GM21526 (cell line): ENCODE results near the gene KCNJ6.

ENCODE experiments used
- ATAC-seq: cut with Tn5 transposase; IDR thresholded peaks from one replicate; pipeline ENCODE4 v1.9.1; 2021; ENCODE audit warnings: moderate library complexity; ENCODE audit not compliant: unreplicated experiment, low FRiP score

KCNJ6 gene

GRCh38 chr21:37907076-37907475, 9.2 kb downstream of the KCNJ6 start:
- ATAC-seq: no peak

GRCh38 chr21:37905291-37905690, 11.0 kb downstream of the KCNJ6 start:
- no peak for ATAC-seq

- no peak for ATAC-seq
Measured at GRCh38 chr21:37904856-37905255, 11.4 kb downstream of the KCNJ6 start.

GRCh38 chr21:37903396-37903795, 12.9 kb downstream of the KCNJ6 start:
- no peak for ATAC-seq

DNA sequence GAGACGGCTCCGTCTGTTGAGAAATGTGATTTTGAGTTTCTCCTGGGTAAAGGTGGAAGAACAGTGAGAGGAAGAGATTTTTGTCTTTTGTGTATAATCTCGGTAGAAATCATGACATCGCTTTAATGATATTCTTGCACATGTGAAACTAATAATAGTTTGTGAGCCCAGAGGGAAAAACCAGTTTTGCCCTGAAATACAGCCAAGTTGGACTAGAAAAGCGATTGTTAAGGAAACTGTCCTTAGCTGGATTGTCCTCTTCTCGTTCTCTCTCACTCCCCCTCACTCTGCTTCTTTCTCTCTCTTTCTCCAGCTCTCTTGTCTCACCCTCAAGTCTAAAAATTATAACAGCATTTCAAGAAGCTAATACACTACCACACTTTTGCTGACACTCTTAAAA, 17.1 kb downstream of the KCNJ6 start:
- no peak for ATAC-seq

DNA sequence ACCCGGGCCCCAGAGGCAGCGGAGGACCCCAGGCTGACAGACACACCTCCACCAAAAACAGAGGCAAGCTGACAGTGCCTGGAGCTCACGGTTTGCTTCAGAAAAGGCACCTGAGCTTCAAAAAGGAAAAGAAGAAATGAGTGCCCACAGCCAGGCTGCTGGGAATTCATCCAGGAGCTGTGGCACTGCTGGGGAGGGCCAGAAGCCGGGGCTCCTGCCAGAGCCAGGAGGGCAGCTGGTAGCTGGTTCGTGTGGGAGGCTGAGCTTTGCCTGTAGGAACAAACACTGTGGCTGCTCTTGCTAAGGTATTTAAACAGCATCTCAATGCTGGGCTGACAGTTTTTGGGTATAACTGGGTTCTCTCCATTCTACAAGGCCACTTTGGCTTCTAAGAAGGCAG, 19.5 kb downstream of the KCNJ6 start:
- ATAC-seq: no peak

- no peak for ATAC-seq
Measured at GRCh38 chr21:37891972-37892371, 24.3 kb downstream of the KCNJ6 start.

DNA sequence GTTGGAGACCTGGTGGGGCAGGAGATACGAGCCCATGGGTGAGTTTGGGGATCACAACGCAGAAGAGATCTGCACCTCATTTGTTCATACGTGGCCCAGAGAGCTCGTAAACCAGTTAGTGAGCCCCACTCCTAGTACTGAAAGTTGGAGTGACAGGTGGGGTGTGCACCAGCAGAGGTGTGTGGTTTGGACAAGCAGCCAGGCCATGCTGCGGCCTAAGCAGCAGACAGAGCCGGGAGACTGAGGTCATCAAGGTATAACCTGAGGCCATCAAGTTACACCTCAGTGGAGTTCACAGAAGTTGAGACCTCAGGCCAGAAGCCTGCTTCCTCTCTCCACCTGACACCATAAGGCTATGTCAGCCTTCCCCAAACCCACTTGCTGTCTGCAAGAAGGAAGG, 27.6 kb downstream of the KCNJ6 start:
- no peak for ATAC-seq

- ATAC-seq: no peak
Measured at GRCh38 chr21:37886726-37887299, 29.4 kb downstream of the KCNJ6 start.

GRCh38 chr21:37886120-37886519, 30.1 kb downstream of the KCNJ6 start:
- ATAC-seq: no peak

- ATAC-seq: no peak
Measured at GRCh38 chr21:37878946-37879660, 37.2 kb downstream of the KCNJ6 start.

GRCh38 chr21:37877888-37878684, 38.2 kb downstream of the KCNJ6 start:
- ATAC-seq: no peak

DNA sequence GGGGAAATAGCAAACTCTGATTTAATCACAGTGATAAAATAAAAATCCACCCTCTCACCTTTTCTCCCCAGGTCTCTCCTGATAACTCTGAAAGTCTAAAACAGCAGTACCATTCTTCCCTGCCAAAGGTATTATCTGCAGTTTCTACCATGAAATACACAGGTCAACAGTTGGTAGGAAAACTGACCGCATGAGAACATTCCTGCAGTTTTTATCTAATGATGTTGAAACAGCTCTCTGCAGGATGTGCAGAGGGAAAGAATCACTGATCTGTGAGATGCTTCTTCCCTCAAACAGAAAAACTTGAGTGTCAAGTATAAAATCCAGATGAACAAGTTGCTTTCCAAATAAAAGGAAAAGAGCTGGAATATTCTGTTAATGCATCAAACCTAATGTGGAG, 39.1 kb downstream of the KCNJ6 start:
- no peak for ATAC-seq

GRCh38 chr21:37876561-37876960, 39.7 kb downstream of the KCNJ6 start:
- ATAC-seq: no peak

GRCh38 chr21:37874904-37875780, 41.1 kb downstream of the KCNJ6 start:
- ATAC-seq: no peak

GRCh38 chr21:37874481-37874880, 41.8 kb downstream of the KCNJ6 start:
- ATAC-seq: no peak

GRCh38 chr21:37873655-37874054, 42.6 kb downstream of the KCNJ6 start:
- no peak for ATAC-seq

DNA sequence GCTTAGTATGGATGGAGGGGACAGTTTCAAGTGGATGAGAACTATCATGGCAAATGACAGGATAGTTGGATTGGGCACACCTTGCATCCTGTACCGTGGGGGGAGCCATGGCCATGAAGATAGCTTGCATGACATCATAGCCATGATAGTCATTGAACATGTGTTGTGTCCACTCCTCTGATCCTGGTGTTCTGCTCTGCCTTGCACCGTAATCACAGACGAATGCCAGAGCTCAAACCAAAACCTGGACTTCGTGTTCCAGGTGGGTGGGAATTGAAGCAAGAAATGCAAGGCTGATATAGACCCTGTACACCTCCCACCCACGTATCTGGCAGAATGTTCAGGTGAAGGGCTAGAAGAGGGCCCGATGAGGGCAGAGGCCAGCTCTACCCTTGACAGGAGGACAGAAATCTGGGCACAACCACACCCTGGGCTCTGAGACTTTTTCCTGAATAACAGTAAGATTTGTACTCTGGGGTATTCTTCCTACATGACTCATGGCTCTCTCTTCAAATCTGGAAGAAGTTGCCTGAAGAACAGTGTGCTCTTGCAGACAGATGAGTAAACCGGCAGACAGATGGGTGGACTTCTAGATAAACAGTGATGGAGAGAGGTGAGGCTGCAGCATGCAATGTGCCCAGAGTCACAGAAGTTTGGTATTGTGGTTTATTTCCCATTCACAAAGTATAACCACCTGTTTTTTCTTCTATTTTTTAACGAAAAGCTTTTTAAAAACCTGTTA, 45.0 kb downstream of the KCNJ6 start:
- no peak for ATAC-seq

GRCh38 chr21:37870221-37870620, 46.0 kb downstream of the KCNJ6 start:
- ATAC-seq: no peak

GRCh38 chr21:37869661-37870060, 46.6 kb downstream of the KCNJ6 start:
- no peak for ATAC-seq
